Muscle of back (tissue), 11 donors: ENCODE data around the gene PCOLCE2. TPM values are rescaled to one million over a fixed set of nuclear protein-coding genes. Genes with fewer than 3 reads are reported as not detected.
"Not testable (repeated sequence)": the region's sequence is repeated elsewhere in the genome, so short reads cannot be mapped to it uniquely, and the experiment has no call there.

Experiments
- DNase-seq, 3 donors: peaks; one replicate each; pipeline versions ENCODE4 v3.0.0 to v3.0.0-alpha.2; 2013
- polyA plus RNA-seq, 10 donors: library from polyadenylated mRNA; unstranded; fragments of 120-200 nt; gene quantifications; one replicate each; pipeline ENCODE4 v1.2.1, GENCODE V29; 2013; ENCODE audit not compliant: insufficient read length in 10 of 10

Gene PCOLCE2
- polyA plus RNA-seq, 10 donors, result 0.81 to 3.4 (median 2.2) TPM

- DNase-seq, result no peak
These were observed 16.0 kb upstream of the PCOLCE2 start for GRCh38 chr3:142904639-142905436.

- no peak for DNase-seq
These were observed 13.5 kb upstream of the PCOLCE2 start for GRCh38 chr3:142902356-142902755.

- no peak for DNase-seq
These were observed 9.7 kb upstream of the PCOLCE2 start for GRCh38 chr3:142898346-142899213.

- DNase-seq, result no peak
These were observed 8.9 kb upstream of the PCOLCE2 start for GRCh38 chr3:142897807-142898206.

GRCh38 chr3:142896996-142897395, 8.1 kb upstream of the PCOLCE2 start:
- no peak for DNase-seq

GRCh38 chr3:142896201-142896755, 7.4 kb upstream of the PCOLCE2 start:
- DNase-seq, result peak in 1 of 3 donors; percentile 39

GRCh38 chr3:142894493-142894892, 5.6 kb upstream of the PCOLCE2 start:
- DNase-seq, result no peak

- DNase-seq, result no peak
These were observed 3.8 kb upstream of the PCOLCE2 start for GRCh38 chr3:142892714-142893113.

- no peak for DNase-seq
These were observed 1.7 kb upstream of the PCOLCE2 start for GRCh38 chr3:142890592-142890991.

GRCh38 chr3:142889212-142890014, 530 bp upstream of the PCOLCE2 start:
- no peak for DNase-seq

- peak in 1 of 3 donors; percentile 34 for DNase-seq
These were observed 793 bp downstream of the PCOLCE2 start for GRCh38 chr3:142888099-142888480.

- peak in 1 of 3 donors; percentile 59 for DNase-seq
These were observed 1.9 kb downstream of the PCOLCE2 start for GRCh38 chr3:142886940-142887339.

- DNase-seq, result no peak
These were observed 2.9 kb downstream of the PCOLCE2 start for GRCh38 chr3:142886021-142886420.

GRCh38 chr3:142884531-142884930, 4.4 kb downstream of the PCOLCE2 start:
- no peak for DNase-seq

- DNase-seq, result not testable (repeated sequence)
These were observed 5.3 kb downstream of the PCOLCE2 start for GRCh38 chr3:142883534-142883933.

GRCh38 chr3:142881445-142882224, 7.2 kb downstream of the PCOLCE2 start:
- no peak for DNase-seq

GRCh38 chr3:142878649-142879300, 10.1 kb downstream of the PCOLCE2 start:
- no peak for DNase-seq

GRCh38 chr3:142876417-142876816, 12.5 kb downstream of the PCOLCE2 start:
- DNase-seq, result no peak

- no peak for DNase-seq
These were observed 13.2 kb downstream of the PCOLCE2 start for GRCh38 chr3:142875583-142876207.

GRCh38 chr3:142875099-142875498, 13.8 kb downstream of the PCOLCE2 start:
- DNase-seq, result no peak
